Endodermal cell (in vitro differentiated cells): Measurements from ENCODE around the gene GSTO1. TPM values are rescaled to one million over a fixed set of nuclear protein-coding genes. Genes with fewer than 3 reads are reported as not detected.
A peak's percentile ranks its signal among the peaks of the same experiment; 100 is the strongest.
"Not testable (repeated sequence)": the region's sequence is repeated elsewhere in the genome, so short reads cannot be mapped to it uniquely, and the experiment has no call there.

ENCODE experiments used
- DNase-seq: peaks from one replicate; pipeline ENCODE4 v3.0.0-alpha.2; 2017
- H3K27ac ChIP-seq: 2 replicates; pipeline ENCODE4 v1.5.1; 2013; ENCODE audit warnings: mild to moderate bottlenecking, low read depth, low read length, moderate library complexity
- H3K27me3 ChIP-seq: 2 replicates; pipeline ENCODE4 v1.6.1; 2013; ENCODE audit warnings: mild to moderate bottlenecking, low read length, moderate library complexity; ENCODE audit not compliant: insufficient read depth, control insufficient read depth, poor library complexity, severe bottlenecking
- H3K36me3 ChIP-seq: 2 replicates; pipeline ENCODE4 v1.7.0; 2013; ENCODE audit warnings: mild to moderate bottlenecking, low read length, moderate library complexity; ENCODE audit not compliant: control insufficient read depth, insufficient read depth
- H3K4me1 ChIP-seq: one replicate; pipeline ENCODE4 v1.7.0; 2013; ENCODE audit warnings: low read length; ENCODE audit not compliant: control insufficient read depth, insufficient read depth
- H3K4me3 ChIP-seq: 2 replicates; pipeline ENCODE4 v1.5.1; 2013; ENCODE audit warnings: mild to moderate bottlenecking, low read length, moderate library complexity
- H3K9ac ChIP-seq: 2 replicates; pipeline ENCODE4 v1.6.1; 2013; ENCODE audit warnings: mild to moderate bottlenecking, low read length, moderate library complexity; ENCODE audit not compliant: poor library complexity, severe bottlenecking; ENCODE audit errors: extremely low read depth
- H3K9me3 ChIP-seq: 2 replicates; pipeline ENCODE4 v1.6.1; 2013; ENCODE audit warnings: mild to moderate bottlenecking, low read length, moderate library complexity; ENCODE audit not compliant: control insufficient read depth
- H3K27ac Mint-ChIP-seq: 2 replicates; pipeline ENCODE4 v1.8.0; 2020; ENCODE audit warnings: mixed read lengths
- H3K27me3 Mint-ChIP-seq: 2 replicates; pipeline ENCODE4 v1.8.0; 2021; ENCODE audit warnings: mild to moderate bottlenecking, mixed read lengths; ENCODE audit not compliant: insufficient read depth
- H3K36me3 Mint-ChIP-seq: 2 replicates; pipeline ENCODE4 v1.8.0; 2020; ENCODE audit warnings: low read depth, mixed read lengths
- H3K4me1 Mint-ChIP-seq: 2 replicates; pipeline ENCODE4 v1.8.0; 2020; ENCODE audit warnings: mixed read lengths
- H3K4me3 Mint-ChIP-seq: 2 replicates; pipeline ENCODE4 v1.8.0; 2020; ENCODE audit warnings: mild to moderate bottlenecking, moderate library complexity, mixed read lengths
- H3K9me3 Mint-ChIP-seq: 2 replicates; pipeline ENCODE4 v1.8.0; 2020; ENCODE audit warnings: mild to moderate bottlenecking, mixed read lengths
- WGBS, 2 experiments: methylation state at CpG; one replicate each; pipeline versions ENCODE4 v1.1.5 to v1.1.7; 2013; ENCODE audit warnings: missing lambda C conversion rate in 2 of 2, mixed read lengths in 1 of 2; ENCODE audit not compliant: insufficient coverage in 1 of 2, insufficient read length in 1 of 2; 5-methylcytosine and 5-hydroxymethylcytosine counted together
- total RNA-seq, 2 donors: library from RNA; stranded (reverse); fragmentation: NEBNext Ultra II Directional in 1 of 2; extraction: Animal tissue kit (Norgen Biotek cat#: 25700) in 1 of 2; gene quantifications; 2 replicates in 1 of 2; 3 replicates in 1 of 2; pipeline ENCODE4 v1.2.1, GENCODE V29; 2021
- TF ChIP-seq, protein P1 (sequence below): fragments of 200-600 bp; sonication (generic); conservative IDR thresholded peaks from 2 replicates; pipeline ENCODE4 v1.5.0; 2021; ENCODE audit warnings: antibody characterized with exemption, mild to moderate bottlenecking

Gene GSTO1
- total RNA-seq, 2 donors from 2014 or later = 208 to 223 TPM

DNA sequence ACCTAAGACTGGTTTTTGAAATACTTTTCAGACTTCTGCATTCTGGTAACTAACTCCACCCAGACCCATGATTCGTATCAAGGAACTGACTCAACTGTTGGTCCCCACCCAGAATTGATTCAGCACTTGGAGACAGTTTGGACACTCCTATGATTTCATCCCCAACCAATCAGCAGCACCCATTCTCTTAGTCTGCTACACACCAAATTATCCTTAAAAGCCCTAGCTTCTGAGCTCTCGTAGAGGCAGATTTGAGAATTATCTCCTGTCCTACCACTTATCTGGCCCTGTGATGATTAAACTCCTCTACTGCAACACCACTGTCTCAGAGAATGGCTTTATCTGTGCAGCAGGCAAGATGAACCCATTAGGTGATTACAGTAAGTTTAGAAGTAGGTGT is 7.7 kb upstream of the GSTO1 start:
- no peak overlapping the region for H3K27ac Mint-ChIP-seq
- WGBS, 2 experiments = 89 to 95% methylated on average over 2 of the region's 2 CpGs
- peak overlapping the region; percentile 42 for H3K4me3 ChIP-seq
- TF ChIP-seq, protein P1, sequence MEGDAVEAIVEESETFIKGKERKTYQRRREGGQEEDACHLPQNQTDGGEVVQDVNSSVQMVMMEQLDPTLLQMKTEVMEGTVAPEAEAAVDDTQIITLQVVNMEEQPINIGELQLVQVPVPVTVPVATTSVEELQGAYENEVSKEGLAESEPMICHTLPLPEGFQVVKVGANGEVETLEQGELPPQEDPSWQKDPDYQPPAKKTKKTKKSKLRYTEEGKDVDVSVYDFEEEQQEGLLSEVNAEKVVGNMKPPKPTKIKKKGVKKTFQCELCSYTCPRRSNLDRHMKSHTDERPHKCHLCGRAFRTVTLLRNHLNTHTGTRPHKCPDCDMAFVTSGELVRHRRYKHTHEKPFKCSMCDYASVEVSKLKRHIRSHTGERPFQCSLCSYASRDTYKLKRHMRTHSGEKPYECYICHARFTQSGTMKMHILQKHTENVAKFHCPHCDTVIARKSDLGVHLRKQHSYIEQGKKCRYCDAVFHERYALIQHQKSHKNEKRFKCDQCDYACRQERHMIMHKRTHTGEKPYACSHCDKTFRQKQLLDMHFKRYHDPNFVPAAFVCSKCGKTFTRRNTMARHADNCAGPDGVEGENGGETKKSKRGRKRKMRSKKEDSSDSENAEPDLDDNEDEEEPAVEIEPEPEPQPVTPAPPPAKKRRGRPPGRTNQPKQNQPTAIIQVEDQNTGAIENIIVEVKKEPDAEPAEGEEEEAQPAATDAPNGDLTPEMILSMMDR = no peak
- H3K9me3 ChIP-seq = peaks cover 39% of the 10 kb centered on the region
- H3K4me1 Mint-ChIP-seq = peaks cover 16% of the 10 kb centered on the region
- H3K9me3 Mint-ChIP-seq = peaks cover 44% of the 10 kb centered on the region
- H3K36me3 Mint-ChIP-seq = peaks cover 24% of the 10 kb centered on the region
- no peak overlapping the region for H3K27ac ChIP-seq
- H3K27me3 Mint-ChIP-seq = no peaks in the 10 kb centered on the region
- H3K4me3 Mint-ChIP-seq = no peak overlapping the region
- no peaks in the 10 kb centered on the region for H3K4me1 ChIP-seq
- H3K36me3 ChIP-seq = no peaks in the 10 kb centered on the region
- no peak overlapping the region for H3K9ac ChIP-seq
- H3K27me3 ChIP-seq = no peaks in the 10 kb centered on the region
- DNase-seq = no peak

DNA sequence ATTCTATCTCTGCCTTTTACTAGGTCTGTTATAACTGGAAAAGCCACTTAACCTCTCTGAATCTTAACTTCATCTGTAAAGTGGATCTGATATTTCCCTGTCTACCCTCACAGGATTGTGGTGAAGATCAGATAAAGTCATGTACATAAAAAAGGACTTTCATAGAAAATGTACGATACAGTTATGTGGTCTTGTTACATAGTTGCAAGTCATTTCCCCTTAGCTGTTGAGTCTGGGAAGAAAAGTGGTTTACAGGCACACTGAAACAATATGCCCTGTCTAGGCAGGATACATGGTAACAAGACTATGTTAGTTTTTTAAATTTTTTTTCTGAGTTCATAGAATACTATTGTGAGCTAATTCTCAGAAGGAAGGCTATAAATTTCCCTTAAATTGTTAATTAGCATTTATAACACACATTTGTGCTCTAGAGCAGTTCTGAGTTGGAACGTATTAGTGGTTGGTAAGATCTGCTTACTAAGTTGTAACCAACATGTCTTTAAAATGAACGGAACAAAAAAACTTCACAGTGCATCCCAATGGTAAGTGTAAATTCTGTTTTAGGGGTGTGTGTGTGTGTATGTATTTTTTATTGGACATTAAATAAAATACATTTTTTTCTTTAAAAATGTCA is 7.1 kb upstream of the GSTO1 start:
- Mint-ChIP-seq H3K36me3 (peaks cover 24% of the 10 kb centered on the region), H3K4me1 (peaks cover 19% of the 10 kb centered on the region)

GRCh38 chr10:104248931-104249330 is 5.8 kb upstream of the GSTO1 start:
- peaks cover 24% of the 10 kb centered on the region for H3K4me1 Mint-ChIP-seq
- WGBS, 2 experiments = 93 to 96% methylated on average over 11 of the region's 11 CpGs
- H3K27ac Mint-ChIP-seq, H3K27me3 Mint-ChIP-seq, H3K4me1 ChIP-seq, H3K36me3 ChIP-seq, H3K9ac ChIP-seq, H3K27ac ChIP-seq, H3K4me3 Mint-ChIP-seq, DNase-seq, H3K27me3 ChIP-seq: not testable (repeated sequence)
- peak overlapping the region; percentile 34 for H3K4me3 ChIP-seq
- H3K36me3 Mint-ChIP-seq = peaks cover 24% of the 10 kb centered on the region
- peaks cover 44% of the 10 kb centered on the region for H3K9me3 ChIP-seq
- H3K9me3 Mint-ChIP-seq = peaks cover 50% of the 10 kb centered on the region

More for the DNA sequence above, 7.1 kb upstream of the GSTO1 start:
- Histone ChIP-seq H3K36me3 (no peaks in the 10 kb centered on the region), H3K4me3 (peak overlapping the region; percentile 42), H3K4me1 (peaks cover 3% of the 10 kb centered on the region), H3K9ac (no peak overlapping the region), H3K27ac (no peak overlapping the region), H3K9me3 (peaks cover 44% of the 10 kb centered on the region), H3K27me3 (no peaks in the 10 kb centered on the region)
- Mint-ChIP-seq H3K4me3 (no peak overlapping the region), H3K27me3 (no peaks in the 10 kb centered on the region), H3K9me3 (peaks cover 50% of the 10 kb centered on the region), H3K27ac (no peak overlapping the region)
- TF ChIP-seq, protein P1 = no peak
- no peak for DNase-seq
- 94 to 100% methylated on average over 2 to 3 of the region's 3 CpGs for WGBS, 2 experiments

- Histone ChIP-seq H3K9ac (no peak overlapping the region), H3K9me3 (peaks cover 44% of the 10 kb centered on the region), H3K36me3 (no peaks in the 10 kb centered on the region), H3K4me1 (peaks cover 11% of the 10 kb centered on the region), H3K27ac (no peak overlapping the region), H3K4me3 (no peak overlapping the region), H3K27me3 (no peaks in the 10 kb centered on the region)
- H3K9me3 Mint-ChIP-seq = peaks cover 48% of the 10 kb centered on the region
- TF ChIP-seq, protein P1 = no peak
- no peak overlapping the region for H3K27ac Mint-ChIP-seq
- no peak for DNase-seq
- peaks cover 30% of the 10 kb centered on the region for H3K4me1 Mint-ChIP-seq
- no peak overlapping the region for H3K4me3 Mint-ChIP-seq
- no peaks in the 10 kb centered on the region for H3K27me3 Mint-ChIP-seq
- peaks cover 24% of the 10 kb centered on the region for H3K36me3 Mint-ChIP-seq
- WGBS, 2 experiments = 67 to 80% methylated on average over 1 of the region's 1 CpG
Measured at GRCh38 chr10:104250371-104250770, 4.3 kb upstream of the GSTO1 start.
